NCI-H2107 treated with DMSO at 0.1 percent for 48 hours (cell line): ENCODE results near the gene DDR2.
"Not testable (repeated sequence)": the region's sequence is repeated elsewhere in the genome, so short reads cannot be mapped to it uniquely, and the experiment has no call there.

Source experiments
- DNase-seq: peaks from one replicate; lab custom pipeline; 2025; ENCODE audit not compliant: unreplicated experiment; lab: John Stamatoyannopoulos, UW

The DDR2 gene

DNA sequence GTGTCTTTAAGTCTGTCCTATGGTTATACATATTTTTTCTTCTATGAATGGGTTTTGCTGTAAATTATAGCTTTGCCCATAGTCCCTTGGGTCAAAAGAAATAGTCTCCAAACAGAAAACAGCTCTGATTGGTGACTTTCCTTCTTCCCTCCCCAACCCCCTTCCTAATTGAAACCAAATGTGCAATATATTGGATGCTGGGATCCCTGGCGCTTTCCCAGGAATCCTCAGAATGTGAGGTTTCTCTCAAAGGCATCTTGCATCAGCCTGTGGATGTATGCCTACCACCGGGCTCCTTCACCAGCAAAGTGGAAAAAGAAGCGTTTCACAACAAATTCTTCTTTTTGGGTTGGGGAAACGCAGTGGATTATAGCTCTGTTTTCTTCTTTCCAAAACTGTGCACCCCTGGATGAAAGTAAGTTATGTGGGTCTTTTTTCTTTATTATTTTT, at the start of gene DDR2:
TSS of gene DDR2 (plus strand) at position 248 of the 450 bp plus-strand sequence. CDS start 86,600 bp downstream, outside the sequence.
- DNase-seq = no peak

DNA sequence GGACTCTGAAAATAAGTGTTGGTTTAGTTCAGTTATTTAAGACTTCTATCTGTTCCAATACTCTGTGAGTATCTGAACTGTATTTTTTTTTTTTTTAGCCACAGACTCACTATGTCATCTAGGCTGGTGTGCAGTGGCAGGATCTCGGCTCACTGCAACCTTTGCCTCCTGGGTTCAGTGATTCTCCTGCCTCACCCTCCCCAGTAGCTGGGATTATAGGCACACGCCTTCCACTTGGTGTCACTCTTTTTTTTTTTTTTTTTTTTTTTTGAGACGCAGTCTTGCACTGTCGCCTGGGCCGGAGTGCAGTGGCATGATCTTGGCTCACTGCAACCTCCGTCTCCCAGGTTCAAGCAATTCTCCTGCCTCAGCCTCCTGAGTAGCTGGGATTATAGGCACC, 49.4 kb upstream of the DDR2 start:
- not testable (repeated sequence) for DNase-seq

GRCh38 chr1:162585101-162585500, 47.2 kb upstream of the DDR2 start:
- not testable (repeated sequence) for DNase-seq

DNA sequence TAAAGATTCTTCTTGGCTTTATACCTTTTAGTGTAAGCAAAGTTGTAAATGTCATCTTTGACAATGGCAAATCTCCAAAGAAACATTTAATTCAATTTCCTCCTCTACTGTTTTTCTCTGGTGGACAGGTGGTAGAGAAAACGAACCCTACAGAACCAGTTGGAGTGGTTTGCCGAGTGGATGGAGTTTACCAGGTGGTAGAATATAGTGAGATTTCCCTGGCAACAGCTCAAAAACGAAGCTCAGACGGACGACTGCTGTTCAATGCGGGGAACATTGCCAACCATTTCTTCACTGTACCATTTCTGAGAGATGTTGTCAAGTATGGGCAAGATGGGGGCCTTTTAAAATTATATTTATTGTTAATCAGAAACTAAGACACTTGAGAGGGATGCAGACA, 44.9 kb upstream of the DDR2 start:
- no peak for DNase-seq

DNA sequence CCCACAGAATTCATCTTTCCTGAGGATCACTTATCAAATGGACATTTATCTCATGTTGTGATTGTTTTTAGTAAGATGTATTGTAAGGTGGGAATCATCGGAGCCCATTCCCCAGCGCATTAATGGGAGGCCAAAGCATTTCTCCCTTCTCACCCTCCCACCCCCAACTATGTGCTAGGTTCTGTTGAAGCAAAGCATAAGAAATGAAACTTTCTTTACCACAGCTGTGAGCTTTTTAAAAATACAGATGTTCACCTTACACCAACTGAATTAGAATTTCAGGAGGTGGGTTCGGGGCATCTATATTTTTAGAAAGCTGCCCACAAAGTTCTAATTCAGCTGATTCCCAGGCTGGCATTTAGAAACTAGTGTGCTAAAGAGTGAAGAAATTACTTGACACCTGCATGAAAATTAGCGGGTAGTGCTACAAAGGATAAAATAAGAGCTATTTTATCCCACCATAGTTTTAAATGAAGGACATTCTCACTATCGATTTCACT, 44.5 kb upstream of the DDR2 start:
- DNase-seq = no peak

- DNase-seq = no peak
Measured at GRCh38 chr1:162590101-162590500, 42.2 kb upstream of the DDR2 start.

DNA sequence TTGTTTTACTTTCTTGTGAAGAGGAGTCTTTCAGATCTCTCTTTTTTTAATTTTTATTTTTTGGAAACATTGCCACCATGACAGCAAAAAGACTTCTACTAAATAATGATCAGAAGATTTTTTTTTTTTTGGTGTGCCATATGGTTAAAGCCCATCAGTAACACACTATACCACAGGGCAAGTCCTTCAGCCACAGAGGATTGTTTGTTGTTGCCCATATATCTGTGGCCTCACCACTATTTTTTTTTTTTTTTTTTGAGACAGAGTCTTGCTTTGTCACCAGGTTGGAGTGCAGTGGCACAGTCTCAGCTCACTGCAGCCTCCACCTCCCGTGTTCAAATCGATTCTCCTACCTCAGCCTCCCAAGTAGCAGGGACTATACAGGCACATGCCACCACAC, 41.6 kb upstream of the DDR2 start:
- DNase-seq = no peak

DNA sequence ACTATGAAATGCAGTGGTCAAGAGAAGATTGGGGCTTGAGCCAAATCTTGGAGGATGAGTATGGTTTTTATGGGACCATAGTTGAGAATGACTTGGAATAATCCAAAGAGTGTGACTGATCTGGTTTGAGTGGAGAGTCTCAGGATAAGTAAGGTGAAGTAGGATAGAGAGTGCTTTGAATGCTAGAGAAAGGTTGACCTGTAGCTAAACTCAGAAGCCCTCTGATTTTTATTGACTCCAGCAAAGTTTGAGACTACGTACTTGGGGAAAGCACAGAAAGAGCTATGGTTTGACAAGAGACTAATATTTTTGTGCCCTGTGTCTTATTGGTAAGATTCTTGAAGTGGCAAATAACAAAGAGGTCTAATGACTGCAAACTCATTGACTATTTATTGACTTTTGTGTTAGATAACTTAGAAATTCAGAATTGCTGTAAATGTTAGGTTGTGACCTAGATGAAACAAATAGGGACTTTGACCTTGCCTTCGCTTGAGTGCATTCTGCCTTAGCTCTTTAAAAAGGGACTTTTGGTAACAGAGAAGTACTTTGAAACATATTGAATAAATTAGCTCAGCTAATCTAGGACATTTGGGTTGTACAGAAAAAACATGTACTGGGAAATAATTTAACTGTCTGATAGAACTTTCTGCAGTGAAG, 35.6 kb upstream of the DDR2 start:
- DNase-seq = no peak

DNA sequence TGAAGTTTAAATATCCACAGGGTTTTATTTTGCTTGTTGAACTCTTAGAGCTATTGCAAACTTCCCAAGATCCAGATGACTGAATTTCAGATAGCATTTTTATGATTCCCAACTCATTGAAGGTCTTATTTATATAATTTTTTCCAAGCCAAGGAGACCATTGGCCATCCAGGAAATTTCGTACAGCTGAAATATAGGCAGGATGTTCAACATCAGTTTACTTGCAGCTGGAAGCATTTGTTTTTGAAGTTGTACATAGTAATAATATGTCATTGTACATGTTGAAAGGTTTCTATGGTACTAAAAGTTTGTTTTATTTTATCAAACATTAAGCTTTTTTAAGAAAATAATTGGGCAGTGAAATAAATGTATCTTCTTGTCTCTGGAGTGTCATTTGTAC, 32.8 kb upstream of the DDR2 start:
- no peak for DNase-seq

DNA sequence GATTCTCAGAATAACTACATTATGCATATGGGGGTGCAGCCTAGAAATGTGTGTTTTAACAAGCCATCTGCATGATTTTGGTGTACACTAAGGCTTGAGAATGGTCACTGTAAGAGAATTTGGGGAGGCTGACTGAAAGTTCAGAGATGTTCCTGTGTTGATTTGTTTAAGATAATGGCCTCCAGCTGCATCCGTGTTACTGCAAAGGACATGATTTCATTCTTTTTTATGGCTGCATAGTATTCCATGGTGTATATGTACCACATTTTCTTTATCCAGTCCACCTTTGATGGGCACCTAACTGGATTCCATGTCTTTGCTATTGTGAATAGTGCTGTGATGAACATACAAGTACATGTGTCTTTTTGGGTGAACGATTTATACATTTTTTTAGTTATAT, 29.1 kb upstream of the DDR2 start:
- not testable (repeated sequence) for DNase-seq

- no peak for DNase-seq
Measured at GRCh38 chr1:162605225-162605927, 26.9 kb upstream of the DDR2 start.

DNA sequence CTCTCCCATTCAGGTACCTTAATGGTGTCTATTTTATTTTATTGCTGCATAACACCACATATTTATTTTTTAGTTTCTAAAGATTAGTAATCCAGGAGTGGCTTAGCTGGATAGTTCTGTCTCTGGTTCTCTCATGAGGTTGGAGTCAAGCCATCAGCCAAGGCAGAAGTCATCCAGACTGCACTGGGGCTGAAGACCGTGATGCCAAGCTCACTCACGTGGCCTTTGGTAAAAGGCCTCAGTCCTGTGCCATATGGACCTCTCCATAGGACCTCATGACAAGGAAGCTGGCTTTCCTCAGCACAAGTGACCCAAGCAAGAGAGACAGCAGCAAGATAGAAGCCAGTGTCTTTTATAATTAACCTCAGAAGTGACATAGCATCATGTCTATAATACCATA, 23.0 kb upstream of the DDR2 start:
- DNase-seq = no peak

DNA sequence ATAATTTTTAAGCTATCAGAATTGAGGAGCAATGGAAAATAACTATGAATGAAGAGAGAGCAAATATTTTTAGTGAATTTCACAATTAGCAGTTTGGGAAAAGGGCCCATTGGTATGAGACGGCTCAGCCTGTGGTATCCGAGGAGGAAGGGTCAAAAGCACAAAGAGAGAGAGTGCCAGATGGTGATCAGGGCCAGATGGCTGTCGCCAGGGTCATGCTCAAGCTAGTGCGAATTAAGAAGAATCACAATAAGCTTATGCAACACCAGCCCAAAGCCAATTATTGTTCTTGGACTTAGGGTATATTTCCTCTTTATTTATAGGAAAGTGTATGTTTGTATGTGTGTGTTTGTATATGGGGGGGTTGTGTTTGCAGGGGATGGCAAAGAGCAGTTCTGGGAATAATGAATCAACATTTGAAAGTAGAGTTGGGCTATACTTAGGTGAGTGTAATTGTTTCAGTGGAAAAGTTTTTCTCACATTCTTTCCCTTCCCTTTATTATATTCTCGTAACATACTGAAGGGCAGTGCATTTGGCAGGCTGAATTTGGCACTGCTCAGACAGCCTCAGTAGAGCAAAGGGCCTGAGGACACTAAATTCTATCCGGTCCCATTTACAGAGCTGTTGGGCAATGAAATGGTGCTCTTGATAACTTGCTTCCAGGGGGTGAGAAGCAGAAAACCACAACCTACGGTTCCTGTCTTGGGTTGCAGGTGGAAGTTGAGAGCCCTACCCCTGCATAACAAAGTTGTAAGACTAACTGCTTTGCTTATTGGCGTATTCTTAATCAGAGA, 19.5 kb upstream of the DDR2 start:
- no peak for DNase-seq

DNA sequence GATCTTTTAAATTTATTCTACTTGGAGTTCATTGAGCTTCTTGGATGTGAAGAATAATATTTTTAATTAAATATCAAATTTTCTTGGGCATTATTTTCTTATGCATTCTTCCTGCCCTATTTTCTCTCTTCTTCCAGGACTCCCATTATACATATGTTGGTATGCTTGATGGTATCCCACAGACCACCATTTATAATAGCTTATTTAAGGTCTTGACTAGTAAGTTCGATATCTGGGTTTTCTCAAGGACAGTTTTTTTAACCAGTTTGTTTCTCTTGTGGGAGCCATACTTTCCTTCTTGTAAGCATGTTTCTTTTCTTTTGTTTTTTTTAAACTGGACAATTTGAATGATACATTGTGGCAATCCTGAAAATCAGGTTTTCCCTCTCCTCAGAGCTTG, 15.4 kb upstream of the DDR2 start:
- DNase-seq = no peak

DNA sequence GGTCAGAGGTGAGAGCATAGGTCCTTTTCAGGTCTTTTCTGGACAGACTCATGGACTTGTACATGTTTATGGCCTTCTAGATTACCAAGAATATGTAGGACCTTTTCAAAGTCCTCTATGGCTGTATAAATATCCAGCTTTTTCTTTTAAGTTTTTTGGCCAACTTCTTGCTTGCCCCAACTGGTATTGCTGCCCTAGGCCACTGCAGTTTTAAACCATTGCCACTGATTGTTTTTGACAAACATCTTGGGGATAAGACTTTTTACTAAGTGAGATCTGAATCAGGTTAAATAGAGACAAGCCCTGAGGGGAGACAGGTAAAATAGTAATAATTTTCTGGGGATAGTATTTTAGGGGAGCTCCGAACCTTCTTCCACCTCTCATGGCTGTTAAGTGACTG, 14.8 kb upstream of the DDR2 start:
- no peak for DNase-seq

- DNase-seq = no peak
Measured at GRCh38 chr1:162619076-162619475, 13.2 kb upstream of the DDR2 start.

GRCh38 chr1:162621256-162621655, 11.0 kb upstream of the DDR2 start:
- DNase-seq = no peak

- DNase-seq = no peak
Measured at GRCh38 chr1:162625679-162626078, 6.6 kb upstream of the DDR2 start.

DNA sequence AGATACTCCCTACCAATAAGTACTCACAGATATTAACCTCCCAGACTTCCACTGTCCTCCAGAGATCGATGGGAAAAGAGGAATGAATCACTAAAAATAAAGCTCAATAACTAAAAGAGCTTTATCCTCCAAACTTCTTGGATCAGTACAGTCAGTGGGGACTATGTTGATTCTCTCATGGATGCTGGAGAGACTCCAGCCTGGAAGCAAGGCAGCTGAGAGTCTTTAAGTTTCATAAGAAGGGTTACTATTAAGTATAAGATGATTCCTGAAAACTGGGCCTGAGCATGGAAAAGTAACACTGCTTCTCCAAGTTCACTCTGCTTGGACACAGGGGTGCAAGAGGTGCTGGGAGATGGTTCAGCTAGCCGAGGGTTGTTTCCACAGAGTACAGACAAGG, 6.2 kb upstream of the DDR2 start:
- DNase-seq = no peak

DNA sequence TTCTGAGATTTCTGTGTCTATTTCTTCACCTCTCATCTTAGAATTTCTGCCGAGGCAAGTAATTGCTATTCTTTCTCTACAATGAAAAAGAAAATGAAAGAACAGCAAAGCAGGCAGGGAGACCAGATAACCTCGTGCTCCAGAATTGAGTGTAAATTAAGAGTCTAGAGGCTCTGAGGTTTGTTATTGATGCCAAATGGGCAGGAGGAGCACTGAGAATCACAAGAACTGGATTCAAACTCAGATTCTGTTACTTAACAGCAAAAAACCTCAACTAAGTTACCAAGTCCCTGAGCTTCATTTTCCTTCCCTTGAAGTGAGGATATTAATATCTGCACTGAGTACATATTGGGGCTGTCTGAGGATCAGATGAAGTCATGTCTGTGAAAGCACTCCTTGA, 5.5 kb upstream of the DDR2 start:
- no peak for DNase-seq

GRCh38 chr1:162627662-162628296, 4.5 kb upstream of the DDR2 start:
- DNase-seq = peak; percentile 19
